Muscle layer of duodenum (tissue), 2 donors: ENCODE data around the gene MAGI2.
"Not testable (repeated sequence)": the region's sequence is repeated elsewhere in the genome, so short reads cannot be mapped to it uniquely, and the experiment has no call there.

Source experiments
- H3K27ac ChIP-seq: one replicate; pipeline ENCODE4 v1.7.0; 2013; ENCODE audit warnings: mild to moderate bottlenecking, low read length
- H3K27me3 ChIP-seq: one replicate; pipeline ENCODE4 v1.7.0; 2013; ENCODE audit warnings: low read depth, mild to moderate bottlenecking, control low read depth, low read length
- H3K36me3 ChIP-seq, 2 donors: one replicate each; pipeline ENCODE4 v1.7.0; 2013; ENCODE audit warnings: low read length in 2 of 2, control low read depth in 1 of 2, mild to moderate bottlenecking in 1 of 2; ENCODE audit not compliant: insufficient read depth in 2 of 2, control insufficient read depth in 1 of 2
- H3K4me1 ChIP-seq, 2 donors: one replicate each; pipeline ENCODE4 v1.7.0; 2013; ENCODE audit warnings: low read length in 2 of 2, mild to moderate bottlenecking in 2 of 2, control low read depth in 1 of 2, moderate library complexity in 1 of 2; ENCODE audit not compliant: insufficient read depth in 2 of 2, control insufficient read depth in 1 of 2
- H3K4me3 ChIP-seq, 2 donors: one replicate each; pipeline ENCODE4 v1.7.0; 2013; ENCODE audit warnings: low read length in 2 of 2, low read depth in 1 of 2, mild to moderate bottlenecking in 1 of 2
- H3K9me3 ChIP-seq, 2 donors: one replicate each; pipeline ENCODE4 v1.7.0; 2013; ENCODE audit warnings: low read length in 2 of 2, control low read depth in 1 of 2, mild to moderate bottlenecking in 1 of 2; ENCODE audit not compliant: control insufficient read depth in 1 of 2
- donor health status: healthy.

Gene MAGI2

GRCh38 chr7:78578686-78579085 is 874.8 kb downstream of the MAGI2 start:
- no peaks in the 10 kb centered on the region for H3K27me3 ChIP-seq
- H3K9me3 ChIP-seq: no peaks in the 10 kb centered on the region
- no peaks in the 10 kb centered on the region for H3K36me3 ChIP-seq
- H3K4me1 ChIP-seq: no peaks in the 10 kb centered on the region
- H3K27ac ChIP-seq: no peak overlapping the region
- no peak overlapping the region for H3K4me3 ChIP-seq

- H3K27me3 ChIP-seq, H3K4me1 ChIP-seq, H3K27ac ChIP-seq, H3K9me3 ChIP-seq, H3K36me3 ChIP-seq, H3K4me3 ChIP-seq: not testable (repeated sequence)
Measured at GRCh38 chr7:78577174-78577952, 876.1 kb downstream of the MAGI2 start.

DNA sequence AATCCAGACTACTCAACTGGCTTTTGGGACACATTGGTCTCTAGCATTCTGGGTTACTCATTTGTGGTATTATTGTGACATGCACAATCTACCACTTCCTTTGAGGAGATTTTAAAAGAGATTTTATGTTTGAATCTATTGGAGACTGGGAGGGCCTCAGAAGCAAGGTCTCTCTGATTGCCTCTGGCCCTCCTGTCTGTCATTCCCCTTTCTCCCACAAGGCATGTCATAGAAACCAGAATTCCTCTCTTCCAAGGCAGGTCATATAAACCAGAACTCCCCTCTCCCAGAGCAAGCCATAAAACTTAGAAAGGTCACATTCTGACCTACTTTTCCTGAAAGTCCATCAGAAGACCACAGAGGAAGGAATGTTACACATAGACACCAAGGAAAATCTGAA is 877.2 kb downstream of the MAGI2 start:
- no peaks in the 10 kb centered on the region for H3K27me3 ChIP-seq
- H3K4me3 ChIP-seq: no peak overlapping the region
- H3K9me3 ChIP-seq: no peaks in the 10 kb centered on the region
- no peaks in the 10 kb centered on the region for H3K4me1 ChIP-seq
- H3K27ac ChIP-seq: no peak overlapping the region
- H3K36me3 ChIP-seq: no peaks in the 10 kb centered on the region

- H3K36me3 ChIP-seq: no peaks in the 10 kb centered on the region
- H3K27me3 ChIP-seq: no peaks in the 10 kb centered on the region
- H3K27ac ChIP-seq: no peak overlapping the region
- H3K4me1 ChIP-seq: no peaks in the 10 kb centered on the region
- H3K4me3 ChIP-seq: no peak overlapping the region
- H3K9me3 ChIP-seq: no peaks in the 10 kb centered on the region
Measured at GRCh38 chr7:78571292-78571691, 882.2 kb downstream of the MAGI2 start.

DNA sequence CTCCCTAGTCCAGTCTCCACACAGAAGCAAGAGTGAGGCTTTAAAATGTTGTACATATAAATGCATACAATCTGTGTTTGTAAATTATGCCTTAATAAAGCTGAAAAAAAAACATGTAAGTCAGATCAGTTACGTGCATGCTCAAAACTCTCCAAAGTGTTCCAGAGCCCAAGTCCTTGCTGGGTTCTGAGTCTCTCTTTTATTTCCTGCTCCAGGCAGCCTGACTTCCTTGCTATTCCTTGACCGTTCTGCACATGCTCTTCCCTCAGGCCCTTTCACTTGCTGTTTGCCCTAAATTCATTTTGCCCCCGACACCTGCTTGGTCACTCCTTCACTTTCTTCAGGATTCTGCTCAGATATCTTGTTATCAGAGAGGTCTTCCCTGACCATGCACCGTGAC is 884.8 kb downstream of the MAGI2 start:
- Histone ChIP-seq H3K36me3 (no peaks in the 10 kb centered on the region), H3K4me1 (no peaks in the 10 kb centered on the region), H3K9me3 (no peaks in the 10 kb centered on the region), H3K4me3 (no peak overlapping the region), H3K27ac (no peak overlapping the region), H3K27me3 (no peaks in the 10 kb centered on the region)

GRCh38 chr7:78567836-78568235 is 885.6 kb downstream of the MAGI2 start:
- Histone ChIP-seq H3K4me3 (no peak overlapping the region), H3K27ac (no peak overlapping the region), H3K27me3 (no peaks in the 10 kb centered on the region), H3K4me1 (no peaks in the 10 kb centered on the region), H3K36me3 (no peaks in the 10 kb centered on the region), H3K9me3 (no peaks in the 10 kb centered on the region)

DNA sequence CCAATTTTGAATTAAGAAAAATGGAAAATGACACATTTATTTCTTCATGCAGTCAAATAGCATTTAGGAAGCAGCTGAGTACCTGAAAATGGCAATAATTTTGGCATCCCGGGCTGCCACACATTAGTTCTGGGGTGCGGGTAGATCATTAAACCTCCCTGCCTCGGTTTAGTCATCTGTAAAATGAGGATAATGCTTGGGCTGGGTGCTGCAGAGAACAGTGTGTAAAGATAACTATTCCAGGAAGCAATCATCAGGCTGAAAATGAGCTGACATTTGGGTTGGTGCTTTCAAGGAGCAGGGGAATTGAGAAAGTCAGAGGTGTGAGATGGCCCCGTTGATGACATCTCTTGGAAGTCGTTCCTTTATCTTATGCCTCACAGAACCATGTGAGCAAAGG is 887.7 kb downstream of the MAGI2 start:
- no peaks in the 10 kb centered on the region for H3K4me1 ChIP-seq
- no peaks in the 10 kb centered on the region for H3K36me3 ChIP-seq
- no peak overlapping the region for H3K27ac ChIP-seq
- H3K27me3 ChIP-seq: no peaks in the 10 kb centered on the region
- no peaks in the 10 kb centered on the region for H3K9me3 ChIP-seq
- no peak overlapping the region for H3K4me3 ChIP-seq

- Histone ChIP-seq H3K27me3 (no peaks in the 10 kb centered on the region), H3K36me3 (no peaks in the 10 kb centered on the region), H3K9me3 (no peaks in the 10 kb centered on the region), H3K4me3 (no peak overlapping the region), H3K27ac (no peak overlapping the region), H3K4me1 (no peaks in the 10 kb centered on the region)
Measured at GRCh38 chr7:78563191-78563590, 890.3 kb downstream of the MAGI2 start.

- H3K4me1 ChIP-seq: no peaks in the 10 kb centered on the region
- no peaks in the 10 kb centered on the region for H3K36me3 ChIP-seq
- no peaks in the 10 kb centered on the region for H3K9me3 ChIP-seq
- H3K27ac ChIP-seq: no peak overlapping the region
- H3K27me3 ChIP-seq: no peaks in the 10 kb centered on the region
- no peak overlapping the region for H3K4me3 ChIP-seq
Measured at GRCh38 chr7:78562191-78562590, 891.3 kb downstream of the MAGI2 start.

DNA sequence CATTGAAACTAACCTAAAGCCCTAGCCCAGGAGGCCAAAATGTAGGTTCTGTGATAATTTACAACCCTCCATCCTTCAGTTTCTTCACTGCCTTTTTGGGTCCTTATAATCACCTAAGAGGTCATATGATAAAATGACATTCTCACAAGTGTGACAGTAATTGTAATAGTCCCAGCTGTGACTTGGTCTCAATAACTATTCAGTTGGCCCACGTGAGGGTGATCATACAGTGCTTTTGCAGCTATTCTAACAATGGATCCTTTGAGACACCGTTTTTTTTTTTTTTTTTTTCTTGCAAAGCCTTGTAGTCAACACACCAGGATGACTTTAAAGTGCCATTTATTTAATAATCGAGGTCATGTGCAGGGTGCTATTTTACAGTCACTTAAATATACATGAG is 894.9 kb downstream of the MAGI2 start:
- no peak overlapping the region for H3K27ac ChIP-seq

GRCh38 chr7:78543976-78544375 is 909.5 kb downstream of the MAGI2 start:
- H3K4me3 ChIP-seq: no peak overlapping the region
- no peak overlapping the region for H3K27ac ChIP-seq
- H3K9me3 ChIP-seq: no peaks in the 10 kb centered on the region
- H3K4me1 ChIP-seq: no peaks in the 10 kb centered on the region
- H3K27me3 ChIP-seq: no peaks in the 10 kb centered on the region
- no peaks in the 10 kb centered on the region for H3K36me3 ChIP-seq

More for the DNA sequence above, 894.9 kb downstream of the MAGI2 start:
- Histone ChIP-seq H3K36me3 (no peaks in the 10 kb centered on the region), H3K4me1 (no peaks in the 10 kb centered on the region), H3K9me3 (no peaks in the 10 kb centered on the region), H3K4me3 (no peak overlapping the region), H3K27me3 (no peaks in the 10 kb centered on the region)

GRCh38 chr7:78542981-78543380 is 910.5 kb downstream of the MAGI2 start:
- Histone ChIP-seq H3K36me3 (no peaks in the 10 kb centered on the region), H3K4me3 (no peak overlapping the region), H3K4me1 (no peaks in the 10 kb centered on the region), H3K27ac (no peak overlapping the region), H3K9me3 (no peaks in the 10 kb centered on the region), H3K27me3 (no peaks in the 10 kb centered on the region)
